DMS114 treated with DMSO at 0.1 percent for 48 hours (cell line): ENCODE data around the gene KCNMA1.
"Not testable (repeated sequence)": the region's sequence is repeated elsewhere in the genome, so short reads cannot be mapped to it uniquely, and the experiment has no call there.

Experiments used
- DNase-seq: peaks from one replicate; lab custom pipeline; 2025; ENCODE audit not compliant: unreplicated experiment; lab: John Stamatoyannopoulos, UW

KCNMA1 gene

DNA sequence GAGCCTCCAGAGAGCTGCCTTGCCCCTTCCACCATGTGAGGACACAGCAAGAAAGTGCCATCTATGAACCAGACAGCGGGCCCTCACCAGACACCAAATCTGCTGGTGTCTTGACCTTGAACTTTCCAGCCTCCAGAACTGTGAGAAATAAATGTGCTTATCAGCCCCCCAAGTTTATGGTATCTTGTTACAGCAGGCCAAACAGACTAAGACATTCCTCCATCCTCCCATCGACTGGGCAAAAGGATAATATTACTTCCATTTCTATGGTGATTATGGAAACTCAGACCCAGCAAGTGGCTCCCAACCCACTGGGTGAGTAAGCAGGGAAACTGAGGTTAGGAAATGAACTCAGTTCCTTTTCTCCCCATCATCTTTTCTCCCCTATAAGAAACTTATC lies 288.4 kb downstream of the KCNMA1 start:
- no peak for DNase-seq

DNA sequence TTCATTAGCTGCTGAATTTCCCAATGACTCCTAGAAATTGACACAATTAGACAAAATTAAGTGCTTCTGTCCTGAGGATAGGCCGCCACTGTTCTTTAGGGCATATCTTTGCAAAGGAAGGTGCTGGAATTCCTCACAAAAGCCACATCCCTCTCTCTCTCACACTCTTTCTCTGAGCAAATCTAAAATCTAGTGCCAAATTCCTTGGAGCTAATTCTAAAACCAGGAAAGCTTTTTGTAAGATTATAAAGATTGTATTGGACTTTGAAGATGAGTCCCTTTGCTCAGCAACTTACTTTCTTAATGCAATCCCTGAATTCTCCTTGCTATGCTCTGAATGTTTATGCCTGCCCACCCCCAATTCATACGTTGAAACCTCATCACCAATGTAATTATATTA lies 288.9 kb downstream of the KCNMA1 start:
- no peak for DNase-seq

DNA sequence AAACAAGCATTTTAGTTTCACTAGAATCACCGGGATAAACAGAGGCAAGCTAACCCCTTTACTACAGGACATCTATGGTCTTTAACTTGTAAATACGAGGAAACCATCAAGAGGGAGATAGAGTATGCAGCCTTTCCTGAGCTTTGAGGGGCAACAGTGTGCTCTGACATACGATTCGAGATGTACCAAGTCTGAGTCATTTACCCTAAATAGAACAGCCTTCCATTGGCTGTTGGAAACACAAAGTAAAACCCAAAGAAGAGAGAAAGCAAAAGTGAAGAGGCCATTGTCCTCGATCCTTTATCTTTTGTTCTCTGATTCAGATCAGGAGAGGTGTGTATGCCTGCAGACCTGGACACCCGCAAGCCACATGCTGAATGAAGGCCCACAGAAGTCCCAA lies 289.5 kb downstream of the KCNMA1 start:
- DNase-seq: no peak

DNA sequence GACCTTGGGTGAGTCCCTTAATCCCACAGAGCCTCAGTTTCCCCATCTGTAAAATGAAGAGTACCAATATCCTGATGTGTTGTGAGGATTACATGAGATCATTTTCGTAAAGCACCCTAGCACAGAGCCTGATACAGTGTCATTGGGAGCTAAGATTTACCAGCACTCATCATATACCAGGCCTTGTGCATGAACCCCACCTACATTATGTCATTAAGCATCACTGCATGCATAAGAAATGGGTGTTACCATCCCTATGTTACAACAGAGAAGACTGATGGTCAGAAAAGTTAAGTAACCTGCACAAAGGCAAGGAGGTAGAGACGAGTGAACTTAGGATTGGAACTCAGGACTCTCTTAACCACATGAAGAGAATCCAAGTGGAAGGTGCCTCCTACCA lies 290.6 kb downstream of the KCNMA1 start:
- no peak for DNase-seq

DNA sequence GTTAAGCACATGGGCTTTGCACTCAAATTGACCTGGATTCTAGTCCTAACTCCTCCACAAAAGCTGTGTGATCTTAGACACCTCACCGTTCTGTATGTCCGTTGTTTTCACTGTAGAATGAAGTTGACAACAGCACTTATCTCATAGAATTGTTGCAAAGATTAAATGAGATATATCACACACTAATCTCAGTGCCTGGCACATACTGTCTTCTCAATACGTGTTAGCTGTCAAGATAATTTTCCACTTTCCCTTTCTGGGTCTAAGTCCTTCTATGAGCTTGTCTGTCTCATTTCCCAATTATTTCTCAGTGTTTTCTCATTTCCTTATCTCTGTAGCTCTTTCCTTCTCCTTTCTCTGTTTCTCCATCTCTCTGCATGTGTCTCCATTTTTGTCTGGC lies 296.6 kb downstream of the KCNMA1 start:
- DNase-seq: no peak

DNA sequence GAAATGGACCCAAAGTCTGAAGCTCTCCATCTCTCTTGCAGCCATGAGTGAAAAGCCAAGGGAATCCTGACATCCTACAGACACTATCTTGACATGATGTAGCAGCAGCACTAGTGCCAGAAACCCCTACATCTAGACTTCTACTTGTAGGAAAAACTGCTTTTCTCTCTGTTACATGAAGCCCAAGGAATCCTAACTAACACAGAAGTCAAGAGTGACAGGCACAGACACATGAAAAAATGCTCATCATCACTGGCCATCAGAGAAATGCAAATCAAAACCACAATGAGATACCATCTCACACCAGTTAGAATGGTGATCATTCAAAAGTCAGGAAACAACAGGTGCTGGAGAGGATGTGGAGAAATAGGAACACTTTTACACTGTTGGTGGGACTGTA lies 297.7 kb downstream of the KCNMA1 start:
- DNase-seq: not testable (repeated sequence)

DNA sequence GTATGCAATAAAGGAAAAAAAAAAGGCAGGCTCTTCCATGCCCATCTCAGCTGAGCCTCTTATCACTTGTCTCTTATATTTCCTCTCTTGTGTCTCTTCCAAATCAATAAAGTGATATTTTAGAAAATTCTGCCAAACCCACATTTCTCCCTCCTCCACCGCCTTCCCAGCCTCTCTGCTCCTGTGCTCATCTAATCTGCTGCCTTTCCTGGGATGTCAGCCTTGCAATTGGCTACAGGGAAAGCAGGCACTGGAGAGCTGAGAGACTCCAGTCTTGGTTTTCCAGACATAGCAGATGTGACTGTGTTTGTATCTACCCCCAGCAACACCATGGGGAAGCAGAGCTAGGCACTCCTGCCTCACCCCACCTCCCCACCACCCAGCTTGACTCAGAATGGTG lies 298.4 kb downstream of the KCNMA1 start:
- no peak for DNase-seq

DNA sequence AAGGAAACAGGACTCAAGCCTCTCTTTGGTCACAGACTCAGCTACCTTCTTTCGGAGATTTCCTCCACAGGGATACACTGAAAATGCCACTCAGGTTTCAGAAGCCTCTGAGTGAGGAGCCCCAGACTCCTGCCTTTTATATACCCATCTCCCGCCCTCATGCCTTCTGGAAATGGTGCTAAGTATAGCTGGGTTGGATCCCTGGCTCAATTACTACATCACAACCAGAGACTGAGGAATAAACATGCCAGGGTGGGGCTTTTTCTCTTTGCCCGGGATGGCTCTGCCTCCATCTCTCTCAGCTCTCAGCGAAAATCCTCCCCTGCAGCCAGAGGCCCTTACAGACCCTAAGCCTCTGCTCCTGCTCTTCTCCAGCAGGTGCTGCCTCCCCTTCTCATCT lies 299.5 kb downstream of the KCNMA1 start:
- DNase-seq: no peak

DNA sequence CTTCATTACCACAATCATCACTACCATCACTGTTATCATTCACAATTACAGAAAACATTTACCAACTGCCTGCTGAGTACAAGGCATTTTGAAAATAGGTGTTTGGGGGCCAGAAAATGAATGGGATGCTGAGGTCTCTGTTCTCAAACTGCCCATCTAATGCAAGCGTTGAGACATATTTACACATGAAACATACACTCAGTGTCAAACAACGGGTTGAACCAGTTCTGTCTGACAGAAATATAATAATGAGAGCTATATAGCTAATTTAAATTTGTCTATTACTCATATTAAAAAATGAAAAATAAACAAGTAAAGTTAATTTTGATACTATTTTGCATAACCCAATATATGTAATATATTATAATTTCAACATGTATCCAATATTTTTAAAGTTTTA lies 303.1 kb downstream of the KCNMA1 start:
- no peak for DNase-seq

DNA sequence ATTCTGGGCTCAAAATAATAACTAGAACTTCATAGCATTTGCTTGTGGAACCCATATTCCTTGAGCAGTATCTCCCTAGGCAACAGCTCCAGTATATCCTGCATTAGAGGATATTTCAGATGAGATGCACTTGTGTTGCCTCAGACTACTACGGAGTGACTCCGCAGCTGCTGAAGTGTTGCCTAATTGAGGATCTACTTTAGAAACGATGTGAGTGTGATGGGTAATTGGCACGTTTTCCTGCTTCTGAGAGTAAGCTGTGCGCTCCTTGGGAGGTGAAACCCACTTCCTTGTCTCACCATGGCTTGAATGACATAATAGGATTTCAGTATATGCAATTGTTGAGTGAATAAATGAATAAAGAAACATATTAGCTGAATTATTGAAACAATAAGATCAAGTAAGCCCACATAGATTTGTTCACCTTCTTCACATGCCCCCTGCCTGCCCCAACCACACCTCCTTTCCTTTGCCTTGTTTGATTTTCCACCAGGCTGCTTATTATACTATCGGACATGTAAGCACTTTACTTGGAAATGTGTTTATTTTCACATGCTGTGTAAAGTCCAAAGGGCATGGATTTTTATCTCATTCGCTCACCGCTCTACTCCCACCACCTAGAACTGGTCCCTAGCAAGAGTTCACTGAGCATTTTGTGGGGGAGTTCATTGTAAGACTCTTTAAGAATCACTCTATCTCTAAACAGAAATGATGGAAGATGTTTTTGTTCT lies 303.8 kb downstream of the KCNMA1 start:
- DNase-seq: no peak

DNA sequence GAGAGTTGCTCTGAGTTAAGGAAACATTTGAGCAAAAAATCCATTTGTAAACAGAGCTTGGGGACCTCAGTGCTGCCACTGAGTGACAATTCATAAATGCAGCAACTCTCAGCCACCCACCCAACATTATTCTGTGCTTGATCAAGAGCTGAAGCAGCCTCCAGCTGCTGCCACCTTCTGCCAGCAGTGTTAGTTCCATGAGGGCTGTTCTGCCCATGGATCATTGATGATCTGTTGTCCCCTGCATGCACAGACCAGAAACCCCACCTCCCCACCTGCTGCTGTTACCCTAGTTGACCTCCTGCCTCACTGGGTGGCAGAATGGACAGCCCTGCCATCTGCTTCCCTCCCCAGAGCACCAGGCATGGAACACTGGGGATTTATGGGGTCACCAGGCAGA lies 305.4 kb downstream of the KCNMA1 start:
- no peak for DNase-seq

DNA sequence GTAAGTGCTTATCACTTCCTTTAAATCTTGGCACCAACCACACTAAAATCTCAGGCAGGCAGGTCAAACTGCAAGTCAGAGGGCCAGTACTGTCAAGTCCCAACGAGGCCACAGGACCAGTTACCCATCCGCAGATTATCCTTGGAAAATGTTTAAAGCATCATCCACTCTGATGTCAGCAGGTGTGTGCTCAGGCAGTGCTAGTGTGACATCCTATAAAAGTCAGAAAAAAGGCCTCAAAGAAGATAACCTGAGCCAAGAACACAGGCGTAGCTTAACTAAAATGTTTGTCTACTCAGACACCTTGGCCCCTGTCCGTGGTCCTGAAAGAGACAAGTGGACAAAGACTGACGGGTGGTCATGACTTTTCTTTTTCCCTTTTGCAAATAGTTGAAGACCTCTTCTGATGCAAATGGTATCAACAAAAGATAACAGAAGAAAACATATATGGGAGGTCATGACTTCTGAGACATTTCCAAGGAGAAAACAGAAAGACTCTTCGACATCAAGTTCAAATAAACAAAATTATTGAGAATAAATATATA lies 309.3 kb downstream of the KCNMA1 start:
- DNase-seq: no peak

DNA sequence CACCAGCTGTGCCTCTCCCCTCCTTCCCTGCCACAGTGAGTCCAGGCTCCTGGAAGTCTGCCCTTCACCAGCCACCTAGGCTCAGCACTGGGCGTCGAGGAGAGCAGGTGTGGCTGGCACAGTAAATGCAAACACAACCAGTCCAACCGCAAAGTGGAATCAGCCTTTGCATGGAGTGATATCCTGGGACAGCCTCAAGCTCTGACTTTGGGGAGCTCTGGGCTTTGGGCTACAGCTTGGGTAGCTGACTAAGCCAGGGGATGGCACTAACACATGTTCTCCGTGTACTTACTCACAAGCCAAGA lies 312.4 kb downstream of the KCNMA1 start:
- DNase-seq: no peak

DNA sequence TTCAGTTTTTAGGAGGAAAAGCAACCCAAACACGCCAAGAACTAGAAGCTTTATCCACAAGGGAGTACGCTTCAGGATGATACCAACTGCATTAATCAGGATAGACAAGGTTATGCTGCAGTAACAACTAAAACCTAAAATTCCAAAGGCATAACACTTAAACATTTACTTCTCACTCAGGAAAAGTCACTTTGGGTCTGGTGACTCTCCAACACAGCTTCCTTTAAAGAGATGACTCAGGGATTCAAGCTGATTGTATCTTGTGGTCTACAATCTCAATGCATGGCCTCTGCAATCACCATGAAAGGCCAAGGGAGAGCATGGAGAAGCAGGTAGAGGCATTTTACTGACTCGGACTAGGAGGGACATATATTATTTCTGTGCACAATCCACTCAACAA lies 315.8 kb downstream of the KCNMA1 start:
- no peak for DNase-seq

DNA sequence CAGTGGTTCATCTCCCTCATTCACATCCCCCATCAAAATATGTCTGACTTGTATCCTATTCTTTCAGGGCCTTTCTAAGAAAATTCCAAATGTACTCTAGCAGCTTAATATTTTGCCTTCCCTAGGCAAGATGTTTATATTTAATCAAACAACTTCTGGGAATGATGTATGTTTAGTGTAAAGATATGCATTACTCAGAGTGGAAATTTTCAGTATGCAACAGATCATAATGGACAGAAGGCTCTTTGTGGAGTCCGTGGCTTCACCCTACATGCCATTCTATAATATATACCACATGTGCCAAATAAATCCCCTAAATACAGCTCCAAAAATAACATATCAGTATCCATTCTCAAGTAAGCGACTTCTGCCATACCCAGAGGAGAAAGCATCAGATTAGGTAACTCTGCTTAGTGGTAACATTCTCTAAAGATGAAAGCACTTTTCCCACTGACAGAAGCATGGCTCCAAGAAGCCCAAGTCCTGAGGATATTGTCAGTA lies 316.6 kb downstream of the KCNMA1 start:
- no peak for DNase-seq

DNA sequence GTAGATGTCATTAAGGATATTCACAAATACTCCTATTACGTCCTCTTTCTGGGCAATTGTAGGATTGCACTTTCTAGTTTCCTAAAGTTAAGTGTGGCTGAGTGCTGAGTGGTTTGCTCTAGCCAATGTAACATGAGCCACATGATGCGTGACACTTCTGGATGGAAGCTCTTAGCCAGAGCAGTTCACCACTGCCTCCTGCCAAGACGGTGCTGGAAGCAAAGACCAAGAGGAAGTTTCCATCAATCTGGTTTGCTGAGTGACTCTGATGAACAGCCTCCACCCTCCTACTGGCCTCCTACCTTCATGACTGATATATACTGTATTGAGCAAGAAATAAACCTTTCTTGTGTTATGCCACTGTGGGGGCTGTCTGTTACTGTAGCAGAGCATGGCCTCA lies 318.1 kb downstream of the KCNMA1 start:
- DNase-seq: no peak

DNA sequence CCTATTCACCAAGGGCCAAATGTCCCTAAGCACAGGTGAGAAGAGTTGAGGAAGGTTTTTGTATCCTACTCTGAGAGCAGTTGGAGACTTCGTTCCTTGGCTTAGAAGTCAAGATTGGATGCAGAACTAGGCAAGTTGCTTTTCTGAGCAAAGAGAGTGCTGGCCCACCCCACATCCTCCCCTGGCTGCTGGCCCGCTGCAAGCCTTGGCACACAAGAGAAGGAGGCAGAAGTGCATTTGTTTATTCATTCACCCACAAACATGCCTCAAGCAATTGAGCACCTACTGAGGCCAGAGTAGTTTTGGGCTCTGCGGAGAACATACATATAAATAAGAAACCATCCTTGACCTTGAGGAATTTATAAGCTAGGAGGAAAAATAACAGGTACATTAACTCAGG lies 318.9 kb downstream of the KCNMA1 start:
- DNase-seq: no peak

DNA sequence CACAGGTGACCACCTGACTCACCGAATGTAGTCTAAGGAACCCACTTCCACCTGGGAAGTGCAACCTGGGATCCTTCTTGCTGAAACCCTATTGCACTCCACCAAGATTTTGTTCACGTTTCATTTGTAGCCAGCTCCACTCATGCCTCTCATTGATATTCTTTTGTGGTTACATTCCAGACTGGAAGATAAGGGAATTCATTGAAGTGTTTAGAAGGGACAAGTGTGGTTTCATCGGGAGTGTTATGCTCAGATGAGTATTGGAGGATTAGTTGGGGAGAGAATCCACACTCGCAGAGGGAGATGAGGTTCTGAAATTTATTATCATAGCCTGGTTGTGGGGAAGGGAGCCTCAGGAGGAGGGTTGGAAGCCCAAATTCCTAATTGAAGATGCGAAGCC lies 320.4 kb downstream of the KCNMA1 start:
- DNase-seq: no peak

DNA sequence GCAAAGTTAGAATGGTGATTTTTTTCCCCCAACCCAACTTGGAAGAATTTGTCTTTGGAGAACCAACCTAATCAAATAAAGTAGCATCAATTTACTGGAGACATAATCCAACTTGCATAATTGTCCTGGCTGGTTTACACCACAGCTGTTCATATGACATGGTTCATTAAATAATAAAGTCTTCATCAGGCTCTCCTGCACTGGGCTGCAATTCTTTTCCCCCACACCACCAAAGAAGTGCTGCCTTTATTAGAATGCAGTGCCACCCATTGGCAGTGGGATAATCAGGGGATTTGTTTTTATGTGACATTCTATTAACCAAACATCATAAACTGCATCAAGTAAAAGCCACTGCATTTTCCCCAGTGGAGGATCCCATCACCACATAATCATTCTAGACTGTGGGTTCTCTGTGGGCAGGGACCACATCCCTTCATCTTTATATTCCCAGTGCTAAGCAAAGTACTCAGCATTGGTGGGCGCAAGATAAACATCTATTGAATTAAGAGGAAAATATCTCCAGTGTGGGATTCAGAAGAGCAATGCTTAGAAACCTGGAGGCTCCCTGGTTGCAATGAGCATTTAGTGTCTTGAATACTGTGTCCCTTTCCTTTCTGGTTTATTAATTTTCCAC lies 322.0 kb downstream of the KCNMA1 start:
- no peak for DNase-seq

DNA sequence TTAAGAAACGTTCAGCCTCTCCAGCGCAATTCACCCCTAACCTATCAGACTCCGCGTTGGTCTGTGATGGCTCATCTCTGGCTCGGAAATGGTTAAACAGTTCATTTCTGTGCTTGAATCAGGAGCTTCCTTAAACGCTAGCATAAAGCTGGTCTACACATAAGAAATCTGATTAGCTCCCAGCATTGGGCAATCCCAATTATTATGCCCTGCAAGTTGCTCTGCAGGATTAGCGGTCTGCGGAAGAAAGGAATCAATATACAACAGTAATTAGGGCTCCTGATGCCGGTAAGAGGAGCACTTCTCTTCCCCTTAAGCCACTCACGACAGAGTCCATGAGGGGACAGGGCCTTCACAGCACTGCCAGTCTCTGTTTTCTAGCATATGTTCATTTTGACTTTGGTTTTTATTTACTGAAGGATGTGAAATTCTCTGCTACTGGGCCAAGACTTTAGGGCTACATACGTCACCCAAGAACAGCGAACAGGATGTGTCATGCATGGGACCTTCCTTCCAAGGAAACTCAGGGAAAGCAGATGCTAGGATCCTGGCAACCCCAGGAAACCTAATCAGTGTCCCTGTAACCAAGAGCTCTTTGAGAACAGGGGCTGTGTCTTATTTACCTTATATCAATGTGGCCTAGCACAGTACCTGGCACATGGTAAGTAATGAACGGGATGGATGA lies 324.4 kb downstream of the KCNMA1 start:
- no peak for DNase-seq

DNA sequence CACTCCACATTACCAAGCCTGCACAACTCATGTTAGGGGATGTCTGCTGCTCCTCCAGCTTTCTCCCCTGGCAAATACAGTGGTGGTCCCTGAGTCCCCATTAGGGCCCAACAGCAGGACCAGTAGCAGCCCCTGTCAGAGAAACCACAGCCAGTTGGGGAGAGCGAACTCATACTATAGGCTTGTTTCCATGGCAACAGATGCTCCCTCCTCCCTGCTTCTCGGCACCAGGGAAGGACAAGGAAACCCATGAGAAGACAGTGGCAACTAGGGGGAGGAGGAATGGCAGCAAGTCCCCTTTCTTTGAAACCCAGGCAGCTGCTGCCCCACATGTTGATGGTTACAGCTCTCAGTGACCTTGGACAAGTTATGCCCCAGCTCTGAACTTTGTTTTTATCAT lies 326.4 kb downstream of the KCNMA1 start:
- DNase-seq: no peak

DNA sequence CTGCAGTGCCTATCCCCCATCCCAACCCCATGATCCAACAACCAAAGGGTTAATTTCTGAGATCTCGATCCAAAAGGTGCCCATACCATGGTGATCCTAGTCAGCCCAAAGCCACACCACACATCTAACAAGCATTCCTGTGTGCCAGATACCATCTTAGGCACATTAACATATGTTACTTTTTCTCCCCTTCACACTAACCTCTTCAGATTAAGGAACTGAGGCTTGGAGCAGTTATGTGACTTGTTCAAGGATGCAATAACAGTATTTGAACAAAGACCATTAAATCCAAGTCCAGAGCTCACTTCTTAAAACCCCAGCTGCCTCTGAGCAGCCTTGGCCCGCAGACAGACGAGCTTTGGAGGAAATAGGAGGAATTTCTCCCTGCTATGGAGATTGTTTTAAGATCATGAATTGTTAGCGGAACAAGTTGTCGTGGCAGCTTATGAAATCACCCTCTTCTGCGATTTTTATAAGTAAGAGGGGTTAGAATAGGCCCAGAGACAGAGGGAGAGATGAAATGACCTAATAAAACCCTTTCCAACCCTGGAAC lies 327.2 kb downstream of the KCNMA1 start:
- DNase-seq: no peak
